WTC11 (cell line): ENCODE measurements around the gene EFCAB12.

Source experiments
- ATF6 ChIP-seq: sonication (generic); formaldehyde crosslinking; IDR thresholded peaks from 2 replicates; pipeline ENCODE4 v1.8.1; 2023; ENCODE audit warnings: mild to moderate bottlenecking, missing genetic modification reagents
- ETV6 ChIP-seq: sonication (generic); formaldehyde crosslinking; IDR thresholded peaks from 2 replicates; pipeline ENCODE4 v1.8.1; 2022; ENCODE audit warnings: mild to moderate bottlenecking, missing genetic modification reagents
- TF ChIP-seq, protein P1 (sequence below): fragments of 200-600 bp; IDR thresholded peaks from 2 replicates; pipeline ENCODE4 v1.8.0; 2022; ENCODE audit warnings: antibody characterized with exemption

DNA sequence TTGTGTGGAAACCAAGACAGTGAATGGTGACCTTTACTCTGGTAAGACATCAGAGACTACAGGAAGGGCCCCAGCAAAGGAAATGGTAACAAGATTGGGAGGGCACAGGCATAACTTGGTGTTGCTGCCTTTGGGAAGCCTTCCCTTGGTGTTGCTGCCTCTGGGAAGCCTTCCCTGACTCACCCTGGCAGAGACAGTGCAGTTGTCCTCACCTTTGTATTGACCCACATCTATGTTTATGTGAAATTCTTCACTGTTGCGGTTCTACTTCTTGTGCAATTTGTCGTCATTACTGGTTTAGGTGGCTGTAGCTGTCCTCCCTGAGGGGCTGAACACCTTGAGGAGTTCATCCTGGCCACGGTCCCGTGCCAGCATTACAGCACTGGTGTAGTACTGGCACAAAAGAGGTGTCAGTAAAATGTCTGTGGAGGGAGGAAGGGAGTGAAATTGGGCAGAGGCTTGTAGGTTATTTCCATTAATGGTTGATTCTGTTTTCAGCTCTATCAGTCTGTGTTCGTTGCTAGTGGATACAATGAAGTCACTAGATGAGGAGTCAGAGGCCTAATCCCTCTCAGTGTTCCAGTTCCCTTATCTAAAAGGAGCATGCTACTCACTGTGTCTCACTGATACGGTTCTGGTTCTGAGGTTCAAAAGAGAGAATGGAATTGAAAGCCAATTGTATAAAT lies 33.2 kb upstream of the EFCAB12 start:
- TF ChIP-seq ETV6 (CRISPR knock-in tag) = no peak
- TF ChIP-seq ATF6 = no peak
- TF ChIP-seq, protein P1, sequence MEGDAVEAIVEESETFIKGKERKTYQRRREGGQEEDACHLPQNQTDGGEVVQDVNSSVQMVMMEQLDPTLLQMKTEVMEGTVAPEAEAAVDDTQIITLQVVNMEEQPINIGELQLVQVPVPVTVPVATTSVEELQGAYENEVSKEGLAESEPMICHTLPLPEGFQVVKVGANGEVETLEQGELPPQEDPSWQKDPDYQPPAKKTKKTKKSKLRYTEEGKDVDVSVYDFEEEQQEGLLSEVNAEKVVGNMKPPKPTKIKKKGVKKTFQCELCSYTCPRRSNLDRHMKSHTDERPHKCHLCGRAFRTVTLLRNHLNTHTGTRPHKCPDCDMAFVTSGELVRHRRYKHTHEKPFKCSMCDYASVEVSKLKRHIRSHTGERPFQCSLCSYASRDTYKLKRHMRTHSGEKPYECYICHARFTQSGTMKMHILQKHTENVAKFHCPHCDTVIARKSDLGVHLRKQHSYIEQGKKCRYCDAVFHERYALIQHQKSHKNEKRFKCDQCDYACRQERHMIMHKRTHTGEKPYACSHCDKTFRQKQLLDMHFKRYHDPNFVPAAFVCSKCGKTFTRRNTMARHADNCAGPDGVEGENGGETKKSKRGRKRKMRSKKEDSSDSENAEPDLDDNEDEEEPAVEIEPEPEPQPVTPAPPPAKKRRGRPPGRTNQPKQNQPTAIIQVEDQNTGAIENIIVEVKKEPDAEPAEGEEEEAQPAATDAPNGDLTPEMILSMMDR = no peak
